Measurements from ENCODE around the gene TMEM141. TPM values are rescaled to one million over a fixed set of nuclear protein-coding genes. Genes with fewer than 3 reads are reported as not detected.
A peak's percentile ranks its signal among the peaks of the same experiment; 100 is the strongest.
"Not testable (repeated sequence)": the region's sequence is repeated elsewhere in the genome, so short reads cannot be mapped to it uniquely, and the experiment has no call there.

The TMEM141 gene
- total RNA-seq, 1 experiment from 2014 or later, result 70.4 TPM

GRCh38 chr9:136759001-136759400 is 32.1 kb upstream of the TMEM141 start:
- Mint-ChIP-seq H3K27me3 (ENCODE audit: insufficient read depth, unreplicated experiment) (no peaks in the 10 kb centered on the region), H3K9me3 (ENCODE audit: unreplicated experiment) (no peaks in the 10 kb centered on the region), H3K4me3 (ENCODE audit: unreplicated experiment) (no peak overlapping the region), H3K36me3 (ENCODE audit: insufficient read depth, unreplicated experiment) (no peaks in the 10 kb centered on the region), H3K4me1 (ENCODE audit: insufficient read depth, unreplicated experiment) (no peaks in the 10 kb centered on the region), H3K27ac (ENCODE audit: low read depth, unreplicated experiment) (no peak overlapping the region)
- no peak for DNase-seq (ENCODE audit: unreplicated experiment)
- ChIA-PET POLR2A (no interaction called here), CTCF (interaction anchor here (0.6 to 4.8 kb wide), 3 partner anchors 20 to 471 kb away, joined by 3 to 30 read pairs (median 10); no protein-coding TSS in a partner anchor)
- TF ChIP-seq CTCF (IDR thresholded peaks at IDR 0.05; ENCODE audit: unreplicated experiment), result no peak
- intact Hi-C loops (cut with micrococcal nuclease), result no loop called here
- BruUV-seq (replicated peaks), result no TSS peak

- intact Hi-C loops (cut with micrococcal nuclease), result no loop called here
- Mint-ChIP-seq H3K4me3 (ENCODE audit: unreplicated experiment) (no peak overlapping the region), H3K27ac (ENCODE audit: low read depth, unreplicated experiment) (no peak overlapping the region), H3K9me3 (ENCODE audit: unreplicated experiment) (no peaks in the 10 kb centered on the region), H3K36me3 (ENCODE audit: insufficient read depth, unreplicated experiment) (no peaks in the 10 kb centered on the region), H3K27me3 (ENCODE audit: insufficient read depth, unreplicated experiment) (no peaks in the 10 kb centered on the region), H3K4me1 (ENCODE audit: insufficient read depth, unreplicated experiment) (no peaks in the 10 kb centered on the region)
- POLR2A ChIA-PET, result no interaction called here
- no peak for DNase-seq (ENCODE audit: unreplicated experiment)
- CTCF ChIA-PET, result interaction anchor here (0.6 to 4.8 kb wide), 8 partner anchors 15 to 470 kb away, joined by 3 to 30 read pairs (median 6); no protein-coding TSS in a partner anchor
- TF ChIP-seq CTCF (IDR thresholded peaks at IDR 0.05; ENCODE audit: unreplicated experiment), result no peak
- no TSS peak for BruUV-seq (replicated peaks)
Observed at GRCh38 chr9:136759436-136760325, 31.5 kb upstream of the TMEM141 start.

- no peak overlapping the region for H3K4me3 Mint-ChIP-seq (ENCODE audit: unreplicated experiment)
- H3K27ac Mint-ChIP-seq (ENCODE audit: low read depth, unreplicated experiment), result no peak overlapping the region
- H3K27me3 Mint-ChIP-seq (ENCODE audit: insufficient read depth, unreplicated experiment), result no peaks in the 10 kb centered on the region
- no peaks in the 10 kb centered on the region for H3K36me3 Mint-ChIP-seq (ENCODE audit: insufficient read depth, unreplicated experiment)
- no TSS peak for BruUV-seq (replicated peaks)
- no peak for TF ChIP-seq CTCF (IDR thresholded peaks at IDR 0.05; ENCODE audit: unreplicated experiment)
- DNase-seq (ENCODE audit: unreplicated experiment), result no peak
- H3K4me1 Mint-ChIP-seq (ENCODE audit: insufficient read depth, unreplicated experiment), result no peaks in the 10 kb centered on the region
- intact Hi-C loops (cut with micrococcal nuclease), result no loop called here
- CTCF ChIA-PET, result interaction anchor here (0.6 to 4.8 kb wide), 10 partner anchors 14 to 274 kb away, joined by 3 to 30 read pairs (median 4); no protein-coding TSS in a partner anchor
- no peaks in the 10 kb centered on the region for H3K9me3 Mint-ChIP-seq (ENCODE audit: unreplicated experiment)
- POLR2A ChIA-PET, result no interaction called here
Observed at GRCh38 chr9:136760424-136760823, 30.7 kb upstream of the TMEM141 start.

- TF ChIP-seq CTCF (IDR thresholded peaks at IDR 0.05; ENCODE audit: unreplicated experiment), result peak; percentile 56
- POLR2A ChIA-PET; BruUV-seq (replicated peaks); H3K9me3 Mint-ChIP-seq (ENCODE audit: unreplicated experiment); H3K27ac Mint-ChIP-seq (ENCODE audit: low read depth, unreplicated experiment); H3K27me3 Mint-ChIP-seq (ENCODE audit: insufficient read depth, unreplicated experiment); H3K4me3 Mint-ChIP-seq (ENCODE audit: unreplicated experiment); H3K4me1 Mint-ChIP-seq (ENCODE audit: insufficient read depth, unreplicated experiment); intact Hi-C loops (cut with micrococcal nuclease); H3K36me3 Mint-ChIP-seq (ENCODE audit: insufficient read depth, unreplicated experiment): not testable (repeated sequence)
- peak; percentile 61 for DNase-seq (ENCODE audit: unreplicated experiment)
- CTCF ChIA-PET, result interaction anchor here (0.6 to 4.8 kb wide), 9 partner anchors 13 to 346 kb away, joined by 3 to 30 read pairs (median 4); no protein-coding TSS in a partner anchor
Observed at GRCh38 chr9:136760834-136761544, 30.2 kb upstream of the TMEM141 start.

Data from MCF 10A (cell line).